ENCODE results near the gene GPR160.

- TF ChIP-seq, protein P1, sequence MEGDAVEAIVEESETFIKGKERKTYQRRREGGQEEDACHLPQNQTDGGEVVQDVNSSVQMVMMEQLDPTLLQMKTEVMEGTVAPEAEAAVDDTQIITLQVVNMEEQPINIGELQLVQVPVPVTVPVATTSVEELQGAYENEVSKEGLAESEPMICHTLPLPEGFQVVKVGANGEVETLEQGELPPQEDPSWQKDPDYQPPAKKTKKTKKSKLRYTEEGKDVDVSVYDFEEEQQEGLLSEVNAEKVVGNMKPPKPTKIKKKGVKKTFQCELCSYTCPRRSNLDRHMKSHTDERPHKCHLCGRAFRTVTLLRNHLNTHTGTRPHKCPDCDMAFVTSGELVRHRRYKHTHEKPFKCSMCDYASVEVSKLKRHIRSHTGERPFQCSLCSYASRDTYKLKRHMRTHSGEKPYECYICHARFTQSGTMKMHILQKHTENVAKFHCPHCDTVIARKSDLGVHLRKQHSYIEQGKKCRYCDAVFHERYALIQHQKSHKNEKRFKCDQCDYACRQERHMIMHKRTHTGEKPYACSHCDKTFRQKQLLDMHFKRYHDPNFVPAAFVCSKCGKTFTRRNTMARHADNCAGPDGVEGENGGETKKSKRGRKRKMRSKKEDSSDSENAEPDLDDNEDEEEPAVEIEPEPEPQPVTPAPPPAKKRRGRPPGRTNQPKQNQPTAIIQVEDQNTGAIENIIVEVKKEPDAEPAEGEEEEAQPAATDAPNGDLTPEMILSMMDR (IDR thresholded peaks at IDR 0.05), result peak in 3 of 5 experiments; percentile 21 to 25 (median 24)
- TF ChIP-seq EP300 (IDR thresholded peaks at IDR 0.05; ENCODE audit: low read depth) (no peak), POLR2A (IDR thresholded peaks at IDR 0.05) (no peak), POLR2AphosphoS5 (IDR thresholded peaks at IDR 0.05) (no peak)
Observed at GRCh38 chr3:170117134-170117533, 79.3 kb downstream of the GPR160 start.

Data from transverse colon (tissue), 4 donors.